Tibial nerve (tissue), 4 donors: Measurements from ENCODE around the gene HCRTR2.

Experiments
- CTCF ChIP-seq, 5 experiments: fragments of 200-600 bp in 3 of 5; fragments of 450-650 bp in 2 of 5; sonication (generic) in 3 of 5; IDR thresholded peaks; one replicate each; pipeline ENCODE4 v1.5.1; 2016 to 2019; ENCODE audit warnings: antibody characterized with exemption in 5 of 5, mild to moderate bottlenecking in 3 of 5, moderate library complexity in 2 of 5
- EP300 ChIP-seq, 2 donors: sonication (generic); formaldehyde crosslinking; IDR thresholded peaks; one replicate each; pipeline ENCODE4 v1.6.1; 2017; ENCODE audit warnings: antibody characterized with exemption in 2 of 2, mild to moderate bottlenecking in 1 of 2
- POLR2A ChIP-seq, 2 donors: fragments of 450-650 bp; IDR thresholded peaks; one replicate each; pipeline ENCODE4 v1.6.1; 2017; ENCODE audit warnings: antibody characterized with exemption in 2 of 2, mild to moderate bottlenecking in 2 of 2, moderate library complexity in 2 of 2

- TF ChIP-seq EP300 (IDR thresholded peaks at IDR 0.05) (no peak), CTCF (IDR thresholded peaks at IDR 0.05) (no peak), POLR2A (IDR thresholded peaks at IDR 0.05) (no peak)
These were observed 37.4 kb upstream of the HCRTR2 start for GRCh38 chr6:55136916-55137315.
